Measurements from ENCODE around the gene FBLN2.
A peak's percentile ranks its signal among the peaks of the same experiment; 100 is the strongest.

Gene FBLN2

DNA sequence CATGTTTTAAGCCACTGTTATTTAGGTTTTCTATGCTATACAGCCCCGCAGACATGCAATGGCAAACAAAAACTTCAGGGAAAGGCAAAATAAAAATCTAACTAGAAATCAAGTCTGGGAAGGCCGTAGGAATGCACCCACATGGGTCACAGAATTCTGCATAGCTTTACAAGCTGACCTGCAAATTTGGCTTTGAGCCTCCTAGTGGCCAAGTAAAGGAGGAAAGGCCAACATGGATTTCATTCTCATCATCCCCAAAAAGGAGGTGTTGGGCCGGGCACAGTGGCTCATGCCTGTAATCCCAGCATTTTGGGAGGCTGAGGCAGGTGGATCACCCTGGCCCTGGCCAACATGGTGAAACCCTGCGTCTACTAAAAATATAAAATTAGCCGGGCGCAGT is 124.3 kb downstream of the FBLN2 start:
- H3K36me3 ChIP-seq (ENCODE audit: insufficient read depth, low read length), result no peaks in the 10 kb centered on the region
- DNase-seq, result no peak
- no peaks in the 10 kb centered on the region for H3K4me1 ChIP-seq (ENCODE audit: insufficient read depth, low read length)
- no peaks in the 10 kb centered on the region for H3K79me2 ChIP-seq (ENCODE audit: insufficient read depth, low read length)
- no peaks in the 10 kb centered on the region for H4K20me1 ChIP-seq (ENCODE audit: insufficient read depth, low read length)
- no peak overlapping the region for H2AFZ ChIP-seq (ENCODE audit: low read depth, low read length)
- no peak for ATAC-seq (ENCODE audit: insufficient read depth, low read depth)
- H3K9ac ChIP-seq (ENCODE audit: low read depth, low read length), result no peak overlapping the region
- TF ChIP-seq, protein P1, sequence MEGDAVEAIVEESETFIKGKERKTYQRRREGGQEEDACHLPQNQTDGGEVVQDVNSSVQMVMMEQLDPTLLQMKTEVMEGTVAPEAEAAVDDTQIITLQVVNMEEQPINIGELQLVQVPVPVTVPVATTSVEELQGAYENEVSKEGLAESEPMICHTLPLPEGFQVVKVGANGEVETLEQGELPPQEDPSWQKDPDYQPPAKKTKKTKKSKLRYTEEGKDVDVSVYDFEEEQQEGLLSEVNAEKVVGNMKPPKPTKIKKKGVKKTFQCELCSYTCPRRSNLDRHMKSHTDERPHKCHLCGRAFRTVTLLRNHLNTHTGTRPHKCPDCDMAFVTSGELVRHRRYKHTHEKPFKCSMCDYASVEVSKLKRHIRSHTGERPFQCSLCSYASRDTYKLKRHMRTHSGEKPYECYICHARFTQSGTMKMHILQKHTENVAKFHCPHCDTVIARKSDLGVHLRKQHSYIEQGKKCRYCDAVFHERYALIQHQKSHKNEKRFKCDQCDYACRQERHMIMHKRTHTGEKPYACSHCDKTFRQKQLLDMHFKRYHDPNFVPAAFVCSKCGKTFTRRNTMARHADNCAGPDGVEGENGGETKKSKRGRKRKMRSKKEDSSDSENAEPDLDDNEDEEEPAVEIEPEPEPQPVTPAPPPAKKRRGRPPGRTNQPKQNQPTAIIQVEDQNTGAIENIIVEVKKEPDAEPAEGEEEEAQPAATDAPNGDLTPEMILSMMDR (IDR thresholded peaks at IDR 0.05; ENCODE audit: borderline replicate concordance, extremely low read depth, low read length, poor library complexity, severe bottlenecking), result peak; percentile 45
- TF ChIP-seq EZH2 (IDR thresholded peaks at IDR 0.05; ENCODE audit: borderline replicate concordance, low read depth, low read length, severe bottlenecking), result no peak
- H3K27ac ChIP-seq (ENCODE audit: low read length), result no peak overlapping the region
- no peaks in the 10 kb centered on the region for H3K9me3 ChIP-seq (ENCODE audit: insufficient read depth, low read length, severe bottlenecking)
- peaks cover 11% of the 10 kb centered on the region for H3K27me3 ChIP-seq (ENCODE audit: insufficient read depth, low read length, poor library complexity)
- H3K4me2 ChIP-seq (ENCODE audit: insufficient read depth, low read length), result no peak overlapping the region
- H3K4me3 ChIP-seq (ENCODE audit: low read depth in 1 of 2, low read length in 2 of 2), result no peak overlapping the region

DNA sequence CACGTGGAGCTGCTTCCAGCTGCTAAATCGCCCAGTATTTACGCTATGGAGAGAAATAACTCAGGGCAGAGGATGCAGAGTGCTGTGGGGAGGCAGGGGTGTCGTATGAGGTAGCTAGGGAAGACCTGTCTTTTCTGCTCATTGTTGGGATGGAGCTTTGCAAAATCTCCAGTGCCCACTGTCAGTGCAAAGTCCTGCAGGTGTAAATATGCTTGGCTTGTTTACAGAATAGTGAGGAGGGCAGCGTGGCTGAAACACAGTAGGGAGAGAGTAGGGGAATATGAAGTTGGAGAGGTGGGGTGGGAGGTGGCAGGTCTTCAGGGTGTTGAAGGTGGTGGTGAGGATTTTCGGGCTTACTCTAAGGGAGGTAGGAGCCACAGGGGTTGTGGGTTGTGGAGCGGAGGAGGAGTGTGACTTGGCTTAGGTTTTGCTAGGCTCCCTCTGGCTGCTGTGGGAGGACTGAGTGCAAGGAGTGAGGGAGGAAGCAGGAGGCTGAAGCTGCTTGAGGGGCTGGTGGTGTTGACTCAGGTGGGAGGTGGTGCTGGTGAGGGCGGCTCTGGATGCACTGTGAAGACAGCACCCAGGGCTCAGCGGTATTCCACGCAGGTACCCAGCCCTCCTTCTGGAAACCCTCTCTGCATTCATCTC is 125.7 kb downstream of the FBLN2 start:
- Histone ChIP-seq H3K4me3 (ENCODE audit: low read depth in 1 of 2, low read length in 2 of 2) (no peak overlapping the region), H3K9ac (ENCODE audit: low read depth, low read length) (no peak overlapping the region), H3K9me3 (ENCODE audit: insufficient read depth, low read length, severe bottlenecking) (no peaks in the 10 kb centered on the region), H3K27ac (ENCODE audit: low read length) (no peak overlapping the region), H3K4me1 (ENCODE audit: insufficient read depth, low read length) (no peaks in the 10 kb centered on the region), H2AFZ (ENCODE audit: low read depth, low read length) (no peak overlapping the region), H3K79me2 (ENCODE audit: insufficient read depth, low read length) (no peaks in the 10 kb centered on the region), H4K20me1 (ENCODE audit: insufficient read depth, low read length) (no peaks in the 10 kb centered on the region), H3K36me3 (ENCODE audit: insufficient read depth, low read length) (no peaks in the 10 kb centered on the region), H3K27me3 (ENCODE audit: insufficient read depth, low read length, poor library complexity) (peaks cover 5% of the 10 kb centered on the region), H3K4me2 (ENCODE audit: insufficient read depth, low read length) (no peak overlapping the region)
- ATAC-seq (ENCODE audit: insufficient read depth, low read depth) (no peak), DNase-seq (no peak)
- TF ChIP-seq EZH2 (IDR thresholded peaks at IDR 0.05; ENCODE audit: borderline replicate concordance, low read depth, low read length, severe bottlenecking), result no peak
- TF ChIP-seq, protein P1 (IDR thresholded peaks at IDR 0.05; ENCODE audit: borderline replicate concordance, extremely low read depth, low read length, poor library complexity, severe bottlenecking), result no peak

DNA sequence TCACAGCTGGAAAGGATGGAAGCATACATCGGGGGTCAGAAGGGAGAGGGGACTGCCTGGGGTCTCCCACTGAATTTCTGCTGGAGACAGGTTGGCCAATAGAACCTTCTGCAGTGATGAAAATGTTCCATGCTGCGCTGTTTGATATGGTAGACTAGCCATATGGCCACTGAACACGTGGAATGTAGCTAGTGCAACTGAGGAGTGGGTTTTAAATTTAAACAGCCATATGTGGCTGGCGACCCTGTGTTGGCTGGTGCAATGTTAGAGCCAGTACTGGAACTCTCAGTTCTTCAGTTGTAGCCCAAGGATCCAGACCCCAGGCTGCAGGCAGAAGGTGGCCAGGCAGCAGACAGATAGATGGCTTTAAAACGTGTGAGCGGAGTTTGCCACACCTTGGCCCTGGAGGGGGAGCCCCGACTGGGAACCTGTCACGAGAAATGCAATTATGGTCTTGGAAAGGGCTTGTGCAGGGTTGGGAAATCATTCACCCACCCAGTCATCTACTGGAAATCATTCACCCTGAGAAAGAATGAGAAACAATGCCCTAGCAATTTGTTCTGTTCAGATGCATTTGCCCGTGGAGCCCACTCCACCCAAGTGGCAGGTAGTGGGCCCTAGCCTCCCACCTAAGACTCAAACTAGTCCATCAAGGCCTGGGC is 127.6 kb downstream of the FBLN2 start:
- Histone ChIP-seq H3K9ac (ENCODE audit: low read depth, low read length) (no peak overlapping the region), H3K4me2 (ENCODE audit: insufficient read depth, low read length) (no peak overlapping the region), H3K4me1 (ENCODE audit: insufficient read depth, low read length) (no peaks in the 10 kb centered on the region), H3K27ac (ENCODE audit: low read length) (no peak overlapping the region), H3K27me3 (ENCODE audit: insufficient read depth, low read length, poor library complexity) (peaks cover 5% of the 10 kb centered on the region), H3K79me2 (ENCODE audit: insufficient read depth, low read length) (no peaks in the 10 kb centered on the region), H3K9me3 (ENCODE audit: insufficient read depth, low read length, severe bottlenecking) (no peaks in the 10 kb centered on the region), H3K36me3 (ENCODE audit: insufficient read depth, low read length) (no peaks in the 10 kb centered on the region), H4K20me1 (ENCODE audit: insufficient read depth, low read length) (no peaks in the 10 kb centered on the region), H2AFZ (ENCODE audit: low read depth, low read length) (no peak overlapping the region), H3K4me3 (ENCODE audit: low read depth in 1 of 2, low read length in 2 of 2) (no peak overlapping the region)
- no peak for TF ChIP-seq EZH2 (IDR thresholded peaks at IDR 0.05; ENCODE audit: borderline replicate concordance, low read depth, low read length, severe bottlenecking)
- TF ChIP-seq, protein P1 (IDR thresholded peaks at IDR 0.05; ENCODE audit: borderline replicate concordance, extremely low read depth, low read length, poor library complexity, severe bottlenecking), result no peak
- ATAC-seq (ENCODE audit: insufficient read depth, low read depth), result no peak
- DNase-seq, result no peak
